BLaER1 treated with 17β-estradiol and CSF1 and Interleukin-3, amounts not matched to agents 10 nM and 100 nM (cell line): ENCODE results near the gene UCHL5.
A peak's percentile ranks its signal among the peaks of the same experiment; 100 is the strongest.

Source experiments
- H3K27ac ChIP-seq, 11 experiments: shearing (Covaris generic); formaldehyde crosslinking; 2 replicates each; pipeline ENCODE4 v1.8.1; 2022
- H3K27me3 ChIP-seq, 11 experiments: shearing (Covaris generic); formaldehyde crosslinking; 2 replicates each; pipeline ENCODE4 v1.8.1; 2022
- H3K36me3 ChIP-seq, 11 experiments: shearing (Covaris generic); formaldehyde crosslinking; 2 replicates each; pipeline ENCODE4 v1.8.1; 2022
- H3K4me1 ChIP-seq, 10 experiments: shearing (Covaris generic); formaldehyde crosslinking; 2 replicates each; pipeline ENCODE4 v1.8.1; 2022
- H3K4me2 ChIP-seq, 11 experiments: shearing (Covaris generic); formaldehyde crosslinking; 2 replicates each; pipeline ENCODE4 v1.8.1; 2022
- H3K4me3 ChIP-seq, 10 experiments: shearing (Covaris generic); formaldehyde crosslinking; 2 replicates each; pipeline ENCODE4 v1.8.1; 2022
- H3K9ac ChIP-seq, 11 experiments: shearing (Covaris generic); formaldehyde crosslinking; 2 replicates each; pipeline ENCODE4 v1.8.1; 2022
- H3K9me3 ChIP-seq, 11 experiments: shearing (Covaris generic); formaldehyde crosslinking; replicated peaks in 1 of 11; 2 replicates each; pipeline ENCODE4 v1.8.1; 2022
- H4K20me1 ChIP-seq, 11 experiments: shearing (Covaris generic); formaldehyde crosslinking; 2 replicates each; pipeline ENCODE4 v1.8.1; 2022
- Cebpa-rat ChIP-seq, 11 experiments: shearing (Covaris generic); IDR thresholded peaks; 2 replicates each; pipeline ENCODE4 v1.8.1; 2022

The UCHL5 gene

GRCh38 chr1:193059282-193060114, at the start of gene UCHL5, which contains the start of gene RO60:
Gene UCHL5, minus strand, starts transcription at chr1:193059360. Its CDS starts 100 bp downstream, at chr1:193059260.
Gene RO60, plus strand, starts transcription at chr1:193059612. Its CDS starts 9,443 bp downstream, at chr1:193069055.
- Histone ChIP-seq H3K4me2 (peak within 1 kb of the TSS; percentile 85 to 96 (median 92)), H3K27me3 (no peaks in the 10 kb centered on the region), H3K9me3 (peaks cover 0 to 14% (median 9%) of the 10 kb centered on the region in 11 experiments; a peak in 18 of 22 replicates), H3K36me3 (peaks cover 0 to 38% (median 13%) of the 10 kb centered on the region in 11 experiments; a peak in 18 of 22 replicates), H4K20me1 (peaks cover 7 to 35% (median 24%) of the 10 kb centered on the region in 11 experiments; a peak in 18 of 22 replicates), H3K4me1 (peaks cover 24 to 53% (median 31%) of the 10 kb centered on the region in 10 experiments), H3K4me3 (peak within 1 kb of the TSS; percentile 79 to 97 (median 92)), H3K27ac (peak within 1 kb of the TSS; percentile 87 to 97 (median 96)), H3K9ac (peak within 1 kb of the TSS; percentile 93 to 99 (median 96))
- TF ChIP-seq Cebpa-rat (IDR thresholded peaks at IDR 0.05): 0 out of 22 replicates have a peak, but pooled peaks of 1 of the 11 experiments have one; percentile 32

GRCh38 chr1:193108471-193108870, 49.3 kb upstream of the UCHL5 start:
- Histone ChIP-seq H4K20me1 (peaks cover 0 to 10% (median 4%) of the 10 kb centered on the region in 11 experiments; a peak in 8 of 22 replicates), H3K9me3 (no peaks in the 10 kb centered on the region), H3K4me2 (no peak overlapping the region), H3K36me3 (no peaks in the 10 kb centered on the region), H3K4me1 (peaks cover 9 to 26% (median 24%) of the 10 kb centered on the region in 10 experiments), H3K27me3 (no peaks in the 10 kb centered on the region), H3K4me3 (no peak overlapping the region), H3K9ac (no peak overlapping the region), H3K27ac (no peak overlapping the region)
- no peak for TF ChIP-seq Cebpa-rat (IDR thresholded peaks at IDR 0.05)

- Histone ChIP-seq H3K9ac (peak overlapping the region; percentile 79 to 90 (median 84); a peak in 21 of 22 replicates), H3K4me2 (peak overlapping the region; percentile 67 to 97 (median 89)), H4K20me1 (peaks cover 0 to 23% (median 10%) of the 10 kb centered on the region in 11 experiments; a peak in 10 of 22 replicates), H3K4me1 (peaks cover 9 to 26% (median 17%) of the 10 kb centered on the region in 10 experiments), H3K4me3 (peak overlapping the region; percentile 60 to 93 (median 78)), H3K9me3 (no peaks in the 10 kb centered on the region), H3K36me3 (peaks cover 0 to 14% (median 3%) of the 10 kb centered on the region in 11 experiments; a peak in 12 of 22 replicates), H3K27me3 (no peaks in the 10 kb centered on the region), H3K27ac (peak overlapping the region in 10 of 11 experiments; percentile 68 to 88 (median 78); a peak in 19 of 22 replicates)
- no peak for TF ChIP-seq Cebpa-rat (IDR thresholded peaks at IDR 0.05)
Measured at GRCh38 chr1:193105821-193106177, 46.6 kb upstream of the UCHL5 start.

GRCh38 chr1:193104907-193105820, 46.0 kb upstream of the UCHL5 start, which contains the start of gene GLRX2:
Gene GLRX2, minus strand, starts transcription at chr1:193105414. Its CDS starts 32 bp downstream, at chr1:193105382.
- Histone ChIP-seq H3K4me3 (peak within 1 kb of the TSS; percentile 60 to 93 (median 78)), H4K20me1 (peaks cover 0 to 23% (median 10%) of the 10 kb centered on the region in 11 experiments; a peak in 10 of 22 replicates), H3K27me3 (no peaks in the 10 kb centered on the region), H3K9me3 (no peaks in the 10 kb centered on the region), H3K27ac (peak within 1 kb of the TSS; percentile 68 to 88 (median 78); a peak in 21 of 22 replicates), H3K4me1 (peaks cover 9 to 26% (median 17%) of the 10 kb centered on the region in 10 experiments), H3K36me3 (peaks cover 5 to 20% (median 9%) of the 10 kb centered on the region in 11 experiments; a peak in 21 of 22 replicates), H3K9ac (peak within 1 kb of the TSS; percentile 79 to 90 (median 84)), H3K4me2 (peak within 1 kb of the TSS; percentile 77 to 97 (median 94))
- TF ChIP-seq Cebpa-rat (IDR thresholded peaks at IDR 0.05): no peak

- peak overlapping the region; percentile 60 to 93 (median 78) for H3K4me3 ChIP-seq
- peaks cover 9 to 26% (median 17%) of the 10 kb centered on the region in 10 experiments for H3K4me1 ChIP-seq
- no peaks in the 10 kb centered on the region for H3K27me3 ChIP-seq
- peak overlapping the region; percentile 68 to 88 (median 78); a peak in 21 of 22 replicates for H3K27ac ChIP-seq
- peaks cover 0 to 23% (median 10%) of the 10 kb centered on the region in 11 experiments; a peak in 10 of 22 replicates for H4K20me1 ChIP-seq
- H3K36me3 ChIP-seq: peaks cover 11 to 27% (median 16%) of the 10 kb centered on the region in 11 experiments
- no peak for TF ChIP-seq Cebpa-rat (IDR thresholded peaks at IDR 0.05)
- no peaks in the 10 kb centered on the region for H3K9me3 ChIP-seq
- peak overlapping the region; percentile 77 to 97 (median 94) for H3K4me2 ChIP-seq
- H3K9ac ChIP-seq: peak overlapping the region; percentile 79 to 90 (median 84)
Measured at GRCh38 chr1:193104502-193104906, 45.3 kb upstream of the UCHL5 start.

- no peaks in the 10 kb centered on the region for H3K27me3 ChIP-seq
- H3K9me3 ChIP-seq: no peaks in the 10 kb centered on the region
- H3K4me3 ChIP-seq: peak overlapping the region; percentile 60 to 93 (median 78)
- peaks cover 0 to 23% (median 10%) of the 10 kb centered on the region in 11 experiments; a peak in 10 of 22 replicates for H4K20me1 ChIP-seq
- H3K4me2 ChIP-seq: peak overlapping the region; percentile 77 to 97 (median 94)
- H3K4me1 ChIP-seq: peaks cover 9 to 26% (median 17%) of the 10 kb centered on the region in 10 experiments
- peak overlapping the region; percentile 68 to 88 (median 78); a peak in 18 of 22 replicates for H3K27ac ChIP-seq
- H3K9ac ChIP-seq: peak overlapping the region; percentile 79 to 90 (median 84)
- H3K36me3 ChIP-seq: peaks cover 17 to 32% (median 21%) of the 10 kb centered on the region in 11 experiments
- TF ChIP-seq Cebpa-rat (IDR thresholded peaks at IDR 0.05): no peak
Measured at GRCh38 chr1:193103759-193104501, 44.8 kb upstream of the UCHL5 start.

- H3K36me3 ChIP-seq: peaks cover 29 to 45% (median 34%) of the 10 kb centered on the region in 11 experiments
- peaks cover 0 to 23% (median 10%) of the 10 kb centered on the region in 11 experiments; a peak in 10 of 22 replicates for H4K20me1 ChIP-seq
- H3K9me3 ChIP-seq: no peaks in the 10 kb centered on the region
- no peaks in the 10 kb centered on the region for H3K27me3 ChIP-seq
- H3K4me3 ChIP-seq: no peak overlapping the region
- TF ChIP-seq Cebpa-rat (IDR thresholded peaks at IDR 0.05): no peak
- peak overlapping the region in 3 of 11 experiments; percentile 80 to 95 (median 88); a peak in 4 of 22 replicates for H3K4me2 ChIP-seq
- H3K27ac ChIP-seq: no peak overlapping the region
- H3K9ac ChIP-seq: no peak overlapping the region
- peaks cover 9 to 26% (median 17%) of the 10 kb centered on the region in 10 experiments for H3K4me1 ChIP-seq
Measured at GRCh38 chr1:193102662-193103061, 43.5 kb upstream of the UCHL5 start.
